Measurements from ENCODE around the gene SPATA32. TPM values are rescaled to one million over a fixed set of nuclear protein-coding genes. Genes with fewer than 3 reads are reported as not detected.

The SPATA32 gene
- total and polyA plus RNA-seq, 2 experiments from 2014 or later = 0.45 TPM; not detected in 1

DNA sequence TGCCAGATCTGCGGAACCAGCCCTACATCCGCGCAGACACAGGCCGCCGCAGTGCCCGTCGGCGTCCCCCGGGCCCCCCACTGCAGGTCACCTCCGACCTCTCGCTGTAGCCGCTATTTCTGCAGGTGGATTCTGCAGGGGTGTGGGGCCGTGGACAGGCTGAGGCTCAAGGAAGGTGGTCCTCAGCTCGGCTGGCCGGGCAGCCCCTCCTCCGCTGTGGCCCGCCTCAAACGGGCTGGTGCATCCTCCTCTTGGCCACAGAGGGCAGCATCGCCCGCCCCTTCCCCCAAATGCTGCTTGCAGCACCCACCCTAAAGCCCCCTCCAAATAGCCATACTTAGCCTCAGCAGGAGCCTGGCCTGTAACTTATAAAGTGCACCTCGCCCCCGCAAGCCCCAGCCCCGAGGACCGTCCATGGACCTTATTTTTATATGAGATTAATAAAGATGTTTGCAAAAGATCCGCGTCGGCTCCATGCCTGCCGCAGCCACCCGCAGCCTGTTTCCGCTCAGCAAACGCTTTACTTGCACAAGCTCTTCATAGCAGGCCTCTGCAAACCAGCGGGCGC is 14.9 kb downstream of the SPATA32 start:
- TF ChIP-seq, protein P1, sequence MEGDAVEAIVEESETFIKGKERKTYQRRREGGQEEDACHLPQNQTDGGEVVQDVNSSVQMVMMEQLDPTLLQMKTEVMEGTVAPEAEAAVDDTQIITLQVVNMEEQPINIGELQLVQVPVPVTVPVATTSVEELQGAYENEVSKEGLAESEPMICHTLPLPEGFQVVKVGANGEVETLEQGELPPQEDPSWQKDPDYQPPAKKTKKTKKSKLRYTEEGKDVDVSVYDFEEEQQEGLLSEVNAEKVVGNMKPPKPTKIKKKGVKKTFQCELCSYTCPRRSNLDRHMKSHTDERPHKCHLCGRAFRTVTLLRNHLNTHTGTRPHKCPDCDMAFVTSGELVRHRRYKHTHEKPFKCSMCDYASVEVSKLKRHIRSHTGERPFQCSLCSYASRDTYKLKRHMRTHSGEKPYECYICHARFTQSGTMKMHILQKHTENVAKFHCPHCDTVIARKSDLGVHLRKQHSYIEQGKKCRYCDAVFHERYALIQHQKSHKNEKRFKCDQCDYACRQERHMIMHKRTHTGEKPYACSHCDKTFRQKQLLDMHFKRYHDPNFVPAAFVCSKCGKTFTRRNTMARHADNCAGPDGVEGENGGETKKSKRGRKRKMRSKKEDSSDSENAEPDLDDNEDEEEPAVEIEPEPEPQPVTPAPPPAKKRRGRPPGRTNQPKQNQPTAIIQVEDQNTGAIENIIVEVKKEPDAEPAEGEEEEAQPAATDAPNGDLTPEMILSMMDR (IDR thresholded peaks at IDR 0.05; ENCODE audit: low read depth, low read length) = peak; percentile 53
- H3K27me3 ChIP-seq = peaks cover 3% of the 10 kb centered on the region
- peak in 1 of 2 donors; percentile 71 for DNase-seq (ENCODE audit: low read depth in 1 of 2, low spot score in 1 of 2)
- H3K27ac ChIP-seq = peak overlapping the region; percentile 11
- no peaks in the 10 kb centered on the region for H3K4me1 ChIP-seq (ENCODE audit: low read depth)
- peak overlapping the region; percentile 61 for H3K4me3 ChIP-seq
- no peaks in the 10 kb centered on the region for H3K36me3 ChIP-seq
- no peaks in the 10 kb centered on the region for H3K9me3 ChIP-seq (ENCODE audit: low read depth)

DNA sequence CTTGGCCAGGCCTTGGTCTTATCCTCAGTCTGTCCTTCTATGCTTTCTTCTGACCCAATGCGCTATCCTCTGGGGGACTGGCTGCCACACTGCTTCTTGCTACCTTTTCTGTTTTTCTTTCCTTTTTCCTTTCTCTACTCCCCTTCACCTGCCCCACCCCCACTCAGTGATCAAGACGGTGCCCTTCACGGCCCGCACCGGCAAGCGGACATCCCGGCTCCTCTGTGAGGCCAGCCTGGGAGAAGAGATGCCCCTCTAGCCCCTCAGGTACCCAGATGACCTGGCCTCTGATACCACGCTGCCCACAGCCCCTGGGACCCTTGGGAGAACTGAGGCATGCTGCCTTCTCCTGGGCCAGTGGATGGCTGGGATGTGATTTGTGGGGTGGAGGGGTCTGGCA is 15.6 kb downstream of the SPATA32 start:
- Histone ChIP-seq H3K9me3 (ENCODE audit: low read depth) (no peaks in the 10 kb centered on the region), H3K4me3 (no peak overlapping the region), H3K4me1 (ENCODE audit: low read depth) (no peaks in the 10 kb centered on the region), H3K36me3 (no peaks in the 10 kb centered on the region), H3K27ac (no peak overlapping the region), H3K27me3 (peaks cover 7% of the 10 kb centered on the region)
- no peak for DNase-seq (ENCODE audit: low read depth in 1 of 2, low spot score in 1 of 2)
- TF ChIP-seq, protein P1 (IDR thresholded peaks at IDR 0.05; ENCODE audit: low read depth, low read length) = no peak

DNA sequence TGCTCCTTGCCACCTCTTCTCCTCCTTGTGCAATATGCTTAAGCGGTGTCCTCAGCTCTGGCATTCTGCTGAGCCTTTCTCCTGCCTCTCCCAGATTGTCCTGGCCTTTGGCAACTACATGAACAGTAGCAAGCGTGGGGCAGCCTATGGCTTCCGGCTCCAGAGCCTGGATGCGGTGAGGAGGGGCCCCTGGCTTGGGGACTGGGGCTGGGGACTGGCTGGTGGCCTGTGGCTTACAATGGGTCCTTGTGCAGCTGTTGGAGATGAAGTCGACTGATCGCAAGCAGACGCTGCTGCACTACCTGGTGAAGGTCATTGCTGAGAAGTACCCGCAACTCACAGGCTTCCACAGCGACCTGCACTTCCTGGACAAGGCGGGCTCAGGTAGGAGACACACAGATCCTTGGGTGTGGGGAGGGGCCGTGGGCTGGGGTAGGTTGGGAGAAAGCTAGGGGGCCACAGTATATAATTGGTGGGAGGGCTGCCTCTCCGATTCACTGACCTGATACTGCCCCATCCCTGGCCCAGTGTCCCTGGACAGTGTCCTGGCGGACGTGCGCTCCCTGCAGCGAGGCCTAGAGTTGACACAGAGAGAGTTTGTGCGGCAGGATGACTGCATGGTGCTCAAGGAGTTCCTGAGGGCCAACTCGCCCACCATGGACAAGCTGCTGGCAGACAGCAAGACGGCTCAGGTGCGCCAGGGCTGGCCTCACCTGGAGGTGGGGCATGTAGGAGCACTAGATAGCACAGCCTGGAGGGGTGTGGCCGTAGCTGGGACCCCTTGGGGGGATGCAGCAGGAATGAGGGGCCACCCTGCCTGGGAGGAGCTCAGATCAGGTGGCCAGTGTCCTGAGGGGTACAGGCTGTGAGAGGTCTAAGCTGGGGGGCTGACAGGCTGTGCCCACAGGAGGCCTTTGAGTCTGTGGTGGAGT is 16.9 kb downstream of the SPATA32 start:
- DNase-seq (ENCODE audit: low read depth in 1 of 2, low spot score in 1 of 2) = no peak
- H3K4me1 ChIP-seq (ENCODE audit: low read depth) = no peaks in the 10 kb centered on the region
- H3K4me3 ChIP-seq = no peak overlapping the region
- TF ChIP-seq, protein P1 (IDR thresholded peaks at IDR 0.05; ENCODE audit: low read depth, low read length) = no peak
- no peaks in the 10 kb centered on the region for H3K36me3 ChIP-seq
- H3K9me3 ChIP-seq (ENCODE audit: low read depth) = no peaks in the 10 kb centered on the region
- H3K27ac ChIP-seq = no peak overlapping the region
- peaks cover 20% of the 10 kb centered on the region for H3K27me3 ChIP-seq

DNA sequence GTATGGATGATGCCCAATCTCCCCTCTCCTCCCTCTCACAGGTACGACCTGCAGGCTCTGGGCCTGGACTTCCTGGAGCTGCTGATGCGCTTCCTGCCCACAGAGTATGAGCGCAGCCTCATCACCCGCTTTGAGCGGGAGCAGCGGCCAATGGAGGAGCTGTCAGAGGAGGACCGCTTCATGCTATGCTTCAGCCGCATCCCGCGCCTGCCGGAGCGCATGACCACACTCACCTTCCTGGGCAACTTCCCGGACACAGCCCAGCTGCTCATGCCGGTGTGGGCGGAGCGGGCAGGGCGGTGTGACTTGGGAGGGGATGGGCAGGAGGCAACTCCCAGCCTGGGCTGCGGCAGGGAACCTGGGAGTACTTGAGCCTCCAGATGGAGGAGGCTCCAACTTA is 18.1 kb downstream of the SPATA32 start:
- no peaks in the 10 kb centered on the region for H3K4me1 ChIP-seq (ENCODE audit: low read depth)
- H3K9me3 ChIP-seq (ENCODE audit: low read depth) = no peaks in the 10 kb centered on the region
- no peaks in the 10 kb centered on the region for H3K36me3 ChIP-seq
- H3K4me3 ChIP-seq = no peak overlapping the region
- no peak for DNase-seq (ENCODE audit: low read depth in 1 of 2, low spot score in 1 of 2)
- TF ChIP-seq, protein P1 (IDR thresholded peaks at IDR 0.05; ENCODE audit: low read depth, low read length) = no peak
- H3K27ac ChIP-seq = no peak overlapping the region
- H3K27me3 ChIP-seq = peaks cover 33% of the 10 kb centered on the region

DNA sequence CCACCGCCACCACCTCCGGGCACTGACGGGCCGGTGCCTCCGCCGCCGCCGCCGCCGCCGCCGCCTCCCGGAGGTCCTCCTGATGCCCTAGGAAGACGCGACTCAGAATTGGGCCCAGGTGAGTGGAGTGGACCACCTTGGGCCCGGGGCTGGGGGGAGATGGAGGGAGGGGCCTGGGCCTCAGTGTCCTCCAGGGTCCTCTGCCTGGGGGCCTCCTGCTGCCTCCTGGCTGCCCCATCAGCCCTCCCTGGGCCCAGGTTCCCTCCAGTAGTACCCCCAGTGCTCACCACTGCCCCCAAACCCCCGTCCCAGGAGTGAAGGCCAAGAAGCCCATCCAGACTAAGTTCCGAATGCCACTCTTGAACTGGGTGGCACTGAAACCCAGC is 19.9 kb downstream of the SPATA32 start:
- Histone ChIP-seq H3K4me3 (peak overlapping the region; percentile 43), H3K4me1 (ENCODE audit: low read depth) (no peaks in the 10 kb centered on the region), H3K27me3 (peaks cover 38% of the 10 kb centered on the region), H3K27ac (no peak overlapping the region), H3K36me3 (no peaks in the 10 kb centered on the region), H3K9me3 (ENCODE audit: low read depth) (no peaks in the 10 kb centered on the region)
- no peak for DNase-seq (ENCODE audit: low read depth in 1 of 2, low spot score in 1 of 2)
- TF ChIP-seq, protein P1 (IDR thresholded peaks at IDR 0.05; ENCODE audit: low read depth, low read length) = no peak

Data from cardiac muscle cell (in vitro differentiated cells and primary cell).